ENCODE results near the gene ITGB1BP1.

DNA sequence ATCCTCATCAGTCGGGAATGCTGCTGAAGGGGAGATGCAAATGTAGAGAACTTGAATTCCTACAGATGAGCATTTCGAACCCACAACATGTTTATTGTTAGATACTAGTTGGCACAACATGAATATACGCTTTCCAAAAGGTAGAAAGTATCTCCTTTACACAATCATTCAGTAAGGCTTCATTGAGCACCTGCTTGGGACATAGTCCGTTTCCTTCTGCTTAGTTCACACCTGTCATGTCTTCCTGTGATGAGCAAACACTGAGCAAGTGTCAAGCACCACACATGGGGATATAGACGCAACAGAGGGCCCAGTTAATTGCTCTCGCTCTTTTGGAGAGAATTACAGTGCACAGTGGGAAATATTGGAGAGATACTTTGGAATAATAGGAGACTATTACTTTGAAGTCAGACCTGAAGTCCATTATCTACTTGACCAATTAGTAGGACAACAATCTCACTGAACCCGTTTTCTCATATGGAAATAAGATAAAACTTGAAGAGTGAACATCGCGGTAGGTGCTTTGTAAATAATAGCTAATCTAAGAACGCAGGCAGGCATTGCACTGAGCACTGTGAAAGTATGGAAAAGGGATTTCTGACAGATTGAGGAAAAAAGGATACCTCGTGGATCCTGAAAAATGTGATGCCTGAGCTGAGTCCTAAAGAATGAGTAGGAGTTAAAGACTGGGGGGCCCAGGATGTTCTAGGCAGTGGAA is 1.3 kb upstream of the ITGB1BP1 start:
- TF ChIP-seq POLR2AphosphoS5 (IDR thresholded peaks at IDR 0.05; ENCODE audit: low read depth, low read length) (no peak), POLR2A (IDR thresholded peaks at IDR 0.05; ENCODE audit: low read depth, low read length) (no peak; the same call in 1 of the 2 replicates), TAF1 (IDR thresholded peaks at IDR 0.05; ENCODE audit: borderline replicate concordance, low read depth, low read length) (no peak)
